GM21381 (cell line): Measurements from ENCODE around the gene SPRYD3.

ENCODE experiments used
- ATAC-seq: cut with Tn5 transposase; IDR thresholded peaks from one replicate; pipeline ENCODE4 v1.9.1; 2021; ENCODE audit warnings: mild to moderate bottlenecking, moderate library complexity; ENCODE audit not compliant: unreplicated experiment

SPRYD3 gene

GRCh38 chr12:53078425-53079225 lies 565 bp downstream of the SPRYD3 start:
- ATAC-seq = no peak

- no peak for ATAC-seq
These were observed 2.2 kb downstream of the SPRYD3 start for GRCh38 chr12:53077030-53077429.

GRCh38 chr12:53076461-53076860 lies 2.7 kb downstream of the SPRYD3 start:
- no peak for ATAC-seq

- no peak for ATAC-seq
These were observed 4.2 kb downstream of the SPRYD3 start for GRCh38 chr12:53074999-53075370.

GRCh38 chr12:53074283-53074998 lies 4.7 kb downstream of the SPRYD3 start:
- ATAC-seq = no peak

- ATAC-seq = no peak
These were observed 5.3 kb downstream of the SPRYD3 start for GRCh38 chr12:53073881-53074280.

- ATAC-seq = no peak
These were observed 7.3 kb downstream of the SPRYD3 start for GRCh38 chr12:53071591-53072551.

- ATAC-seq = no peak
These were observed 8.2 kb downstream of the SPRYD3 start for GRCh38 chr12:53070877-53071492.

- no peak for ATAC-seq
These were observed 9.4 kb downstream of the SPRYD3 start for GRCh38 chr12:53069621-53070410.

GRCh38 chr12:53068811-53069585 lies 10.2 kb downstream of the SPRYD3 start:
- no peak for ATAC-seq

GRCh38 chr12:53067993-53068770 lies 11.0 kb downstream of the SPRYD3 start:
- no peak for ATAC-seq

GRCh38 chr12:53067074-53067992 lies 11.9 kb downstream of the SPRYD3 start:
- ATAC-seq = no peak

GRCh38 chr12:53065975-53066931 lies 12.9 kb downstream of the SPRYD3 start:
- no peak for ATAC-seq

- no peak for ATAC-seq
These were observed 13.7 kb downstream of the SPRYD3 start for GRCh38 chr12:53065470-53065869.

- no peak for ATAC-seq
These were observed 14.4 kb downstream of the SPRYD3 start for GRCh38 chr12:53064613-53065436.
